WERI-Rb-1 (cell line): ENCODE data around the gene LRRC10B.
A peak's percentile ranks its signal among the peaks of the same experiment; 100 is the strongest.

Experiments
- DNase-seq: peaks from one replicate; pipeline ENCODE4 v3.0.0-alpha.2; 2020
- H3K27ac ChIP-seq: fragments of 250-450 bp; sonication (Bioruptor Pico); 2 replicates; pipeline ENCODE4 v1.5.1; 2020; ENCODE audit warnings: mild to moderate bottlenecking, moderate library complexity
- H3K27me3 ChIP-seq: fragments of 250-450 bp; sonication (Bioruptor Pico); 2 replicates; pipeline ENCODE4 v1.5.1; 2021; ENCODE audit warnings: mild to moderate bottlenecking, low read depth, moderate library complexity; ENCODE audit not compliant: insufficient read depth, severe bottlenecking
- H3K36me3 ChIP-seq: fragments of 250-450 bp; sonication (Bioruptor Pico); 2 replicates; pipeline ENCODE4 v1.5.1; 2020; ENCODE audit warnings: mild to moderate bottlenecking, moderate library complexity
- H3K4me3 ChIP-seq: 2 replicates; pipeline ENCODE4 v1.5.1; 2011; ENCODE audit warnings: low read depth, mild to moderate bottlenecking, control low read depth, low read length
- H3K9me3 ChIP-seq: fragments of 250-450 bp; sonication (Bioruptor Pico); 2 replicates; pipeline ENCODE4 v1.5.1; 2021; ENCODE audit warnings: mild to moderate bottlenecking, moderate library complexity; ENCODE audit not compliant: severe bottlenecking
- CTCF ChIP-seq: IDR thresholded peaks from 2 replicates; pipeline ENCODE4 v1.5.1; 2011; ENCODE audit warnings: low read depth, mild to moderate bottlenecking, control low read depth, inconsistent platforms, low read length

The LRRC10B gene

DNA sequence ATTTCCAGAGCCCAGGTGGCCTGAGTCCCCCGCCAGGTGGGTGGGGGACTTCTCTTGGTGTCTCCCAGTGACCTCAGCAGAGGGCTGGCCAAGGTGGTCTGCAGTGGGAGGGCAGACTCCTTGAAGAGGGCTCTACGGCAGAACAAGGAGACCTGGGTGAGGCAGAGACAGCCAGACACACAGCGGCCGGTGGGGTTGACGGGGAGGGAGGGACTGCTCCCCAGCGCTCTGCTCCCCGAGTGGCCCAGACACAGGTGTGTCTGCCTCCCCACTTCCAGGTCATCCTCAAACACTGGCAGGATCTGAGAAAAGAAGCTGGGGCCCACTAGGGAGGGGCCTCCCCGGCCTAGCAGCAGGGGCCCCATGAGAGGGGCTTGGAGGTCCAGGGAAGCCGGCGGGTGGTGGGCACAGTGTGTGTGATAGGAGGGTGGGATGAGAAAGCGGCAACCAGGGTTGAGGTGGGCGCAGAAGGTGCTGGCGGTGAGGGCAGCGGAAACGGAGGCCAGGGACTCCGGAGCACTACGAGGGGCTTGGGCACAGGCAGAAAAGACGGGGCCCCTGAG, 42.2 kb downstream of the LRRC10B start:
- Histone ChIP-seq H3K27me3 (no peaks in the 10 kb centered on the region), H3K9me3 (no peaks in the 10 kb centered on the region), H3K36me3 (peaks cover 8% of the 10 kb centered on the region), H3K27ac (no peak overlapping the region), H3K4me3 (no peak overlapping the region)
- DNase-seq: no peak
- TF ChIP-seq CTCF: no peak

- H3K27me3 ChIP-seq: no peaks in the 10 kb centered on the region
- no peaks in the 10 kb centered on the region for H3K9me3 ChIP-seq
- H3K27ac ChIP-seq: no peak overlapping the region
- no peak overlapping the region for H3K4me3 ChIP-seq
- no peak for TF ChIP-seq CTCF
- H3K36me3 ChIP-seq: peaks cover 6% of the 10 kb centered on the region; the same call in 1 of the 2 replicates
- DNase-seq: no peak
Measured at GRCh38 chr11:61551634-61552033, 43.1 kb downstream of the LRRC10B start.

DNA sequence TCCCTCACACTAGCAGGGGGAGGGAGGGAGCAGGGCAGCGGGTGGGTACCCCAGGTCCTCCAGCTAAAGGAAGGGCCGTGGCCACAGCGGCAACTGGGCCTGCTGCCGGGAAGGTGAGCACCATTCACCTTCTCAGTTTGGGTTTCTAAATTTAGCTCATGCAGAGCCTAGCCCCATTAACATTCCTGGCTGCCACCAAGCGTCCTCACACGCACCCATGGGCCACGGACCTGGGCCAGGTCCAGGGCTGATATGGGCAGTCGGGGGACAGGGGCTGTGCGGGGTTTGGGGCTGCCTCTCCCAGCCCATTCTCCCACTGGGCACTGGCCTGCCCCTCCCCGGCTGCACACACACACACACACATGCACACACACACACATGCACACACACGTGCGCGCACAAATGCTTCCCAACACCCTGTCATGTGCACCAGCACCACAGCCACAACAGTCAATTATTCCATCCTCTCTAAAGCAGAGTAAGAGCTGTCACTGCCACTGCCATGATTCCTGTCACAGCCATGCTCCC, 43.6 kb downstream of the LRRC10B start:
- Histone ChIP-seq H3K27ac (no peak overlapping the region), H3K27me3 (no peaks in the 10 kb centered on the region), H3K36me3 (peaks cover 6% of the 10 kb centered on the region; the same call in 1 of the 2 replicates), H3K4me3 (no peak overlapping the region), H3K9me3 (no peaks in the 10 kb centered on the region)
- TF ChIP-seq CTCF: no peak
- no peak for DNase-seq

DNA sequence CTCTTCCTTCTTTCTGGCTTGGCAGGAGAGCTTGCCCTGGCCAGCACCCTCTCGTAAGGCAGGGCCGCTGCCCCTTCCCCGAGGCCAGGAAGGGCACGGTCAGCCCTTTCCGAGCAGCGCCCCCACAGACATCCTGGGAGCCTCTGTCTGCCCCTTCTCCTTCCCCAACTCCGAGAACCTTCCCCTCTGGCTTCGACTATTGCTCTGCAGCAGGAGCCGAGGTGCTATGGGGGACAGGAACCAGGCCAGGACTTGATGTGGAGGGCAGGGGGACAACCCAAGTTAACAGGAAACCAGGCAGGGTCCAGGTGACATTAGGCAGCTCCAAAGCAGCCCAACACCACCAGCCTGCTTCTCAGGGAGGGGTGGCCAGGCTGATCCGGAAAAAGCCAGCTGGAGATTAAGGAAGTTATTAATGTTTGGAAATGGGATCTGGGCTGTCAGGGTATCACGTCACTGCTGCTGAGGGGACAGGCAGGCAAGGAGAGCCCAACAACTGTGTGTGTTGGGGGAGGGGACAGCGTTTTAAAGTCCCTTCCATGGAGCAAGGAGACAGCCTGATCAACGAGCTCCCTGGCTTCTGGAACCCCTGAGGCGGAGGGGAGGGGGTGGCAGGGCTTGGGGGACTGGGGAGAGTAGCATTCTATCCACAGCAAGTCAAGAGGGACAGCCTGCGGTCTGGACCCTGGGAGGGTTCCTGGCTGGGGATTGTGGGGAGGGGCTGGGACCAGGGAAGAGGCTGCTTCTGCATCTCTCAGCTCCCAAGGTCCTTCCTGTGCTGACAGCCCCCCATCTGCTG, 45.0 kb downstream of the LRRC10B start:
- no peaks in the 10 kb centered on the region for H3K27me3 ChIP-seq
- peak overlapping the region; percentile 80 for H3K27ac ChIP-seq
- peaks cover 6% of the 10 kb centered on the region; the same call in 1 of the 2 replicates for H3K36me3 ChIP-seq
- TF ChIP-seq CTCF: no peak
- peak; percentile 87 for DNase-seq
- 0 out of 2 replicates have a peak overlapping the region, but pooled peaks have one; percentile 6 for H3K4me3 ChIP-seq
- H3K9me3 ChIP-seq: no peaks in the 10 kb centered on the region

DNA sequence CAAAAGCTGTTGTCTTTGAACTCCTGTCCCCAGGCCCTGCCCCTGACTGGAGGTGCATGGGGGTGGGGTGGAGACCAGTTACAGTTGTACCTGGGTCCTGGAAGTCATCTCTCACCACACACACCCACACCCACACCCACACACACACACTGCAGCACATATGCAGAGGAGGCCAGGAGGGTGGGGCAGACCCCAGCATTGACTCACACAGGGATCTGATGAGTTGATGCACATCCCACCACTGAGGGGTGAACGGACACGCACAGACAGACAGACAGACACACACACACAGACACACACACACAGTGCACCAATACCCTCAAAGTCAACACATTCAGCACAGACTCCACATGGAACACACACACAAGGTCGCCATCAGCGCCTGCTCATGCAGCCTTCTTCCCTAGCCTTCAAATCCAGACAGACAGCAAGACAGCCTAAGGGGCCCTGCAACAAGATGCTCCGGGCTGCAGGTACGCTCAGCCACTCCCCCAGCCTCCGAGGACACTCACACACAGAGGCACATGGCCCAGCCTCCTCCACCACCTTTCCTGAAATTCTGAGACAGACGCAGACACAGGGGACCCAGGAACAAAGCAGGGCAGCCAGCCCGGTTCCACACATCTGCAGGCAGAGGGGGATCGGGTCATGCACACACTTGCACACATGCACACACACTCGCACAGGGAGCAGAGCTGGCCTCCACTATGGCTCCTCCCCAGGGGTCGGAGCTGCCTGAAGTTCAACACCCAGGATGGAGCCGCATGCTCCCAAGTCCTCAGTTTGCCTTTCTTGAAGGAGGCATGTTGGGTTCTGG, 45.8 kb downstream of the LRRC10B start:
- peak overlapping the region; percentile 6; the same call in 1 of the 2 replicates for H3K4me3 ChIP-seq
- no peak for DNase-seq
- H3K9me3 ChIP-seq: no peaks in the 10 kb centered on the region
- H3K27me3 ChIP-seq: no peaks in the 10 kb centered on the region
- H3K27ac ChIP-seq: peak overlapping the region; percentile 80
- H3K36me3 ChIP-seq: peaks cover under 1% of the 10 kb centered on the region; the same call in 1 of the 2 replicates
- no peak for TF ChIP-seq CTCF
